GM18867 (cell line): Measurements from ENCODE around the gene SELENOW.

Experiments used
- ATAC-seq: cut with Tn5 transposase; IDR thresholded peaks from one replicate; pipeline ENCODE4 v1.9.1; 2021; ENCODE audit warnings: mild to moderate bottlenecking, moderate library complexity; ENCODE audit not compliant: unreplicated experiment

The SELENOW gene

GRCh38 chr19:47820410-47820809 lies 41.9 kb downstream of the SELENOW start:
- ATAC-seq, result no peak

GRCh38 chr19:47821460-47822020 lies 43.0 kb downstream of the SELENOW start, which contains the start of gene CRX:
TSS of gene CRX (plus strand) at chr19:47821937. CDS start at chr19:47834444, 12,507 bp downstream.
- ATAC-seq, result no peak

- ATAC-seq, result no peak
Measured at GRCh38 chr19:47824396-47824795, 45.9 kb downstream of the SELENOW start.

GRCh38 chr19:47826800-47827199 lies 48.3 kb downstream of the SELENOW start:
- ATAC-seq, result no peak

GRCh38 chr19:47832723-47833122 lies 54.2 kb downstream of the SELENOW start:
- ATAC-seq, result no peak
